CD4-positive, alpha-beta T cell treated with Interleukin-1 beta for 1 hour (primary cell): ENCODE measurements around the gene IL21R.
"Not testable (repeated sequence)": the region's sequence is repeated elsewhere in the genome, so short reads cannot be mapped to it uniquely, and the experiment has no call there.

Experiments used
- DNase-seq, 2 donors: peaks; one replicate each; pipeline ENCODE4 v3.0.0-alpha.2; 2020 to 2022

IL21R gene

GRCh38 chr16:27428026-27428785 is 26.2 kb downstream of the IL21R start:
- no peak for DNase-seq

- DNase-seq = no peak
Observed at GRCh38 chr16:27429330-27429871, 27.4 kb downstream of the IL21R start.

- DNase-seq = no peak
Observed at GRCh38 chr16:27429981-27430441, 28.0 kb downstream of the IL21R start.

- DNase-seq = no peak
Observed at GRCh38 chr16:27430512-27430911, 28.5 kb downstream of the IL21R start.

GRCh38 chr16:27430923-27431484 is 29.0 kb downstream of the IL21R start:
- DNase-seq = no peak

- no peak for DNase-seq
Observed at GRCh38 chr16:27431773-27432532, 30.0 kb downstream of the IL21R start.

GRCh38 chr16:27432558-27432957 is 30.6 kb downstream of the IL21R start:
- no peak for DNase-seq

- not testable (repeated sequence) for DNase-seq
Observed at GRCh38 chr16:27433191-27433590, 31.2 kb downstream of the IL21R start.

- no peak for DNase-seq
Observed at GRCh38 chr16:27433636-27434035, 31.7 kb downstream of the IL21R start.

GRCh38 chr16:27434141-27435051 is 32.4 kb downstream of the IL21R start:
- no peak for DNase-seq

GRCh38 chr16:27435146-27435545 is 33.2 kb downstream of the IL21R start:
- DNase-seq = not testable (repeated sequence)

- no peak for DNase-seq
Observed at GRCh38 chr16:27436065-27436464, 34.1 kb downstream of the IL21R start.

- no peak for DNase-seq
Observed at GRCh38 chr16:27436921-27437650, 35.1 kb downstream of the IL21R start.

GRCh38 chr16:27437946-27438345 is 36.0 kb downstream of the IL21R start:
- no peak for DNase-seq

GRCh38 chr16:27439271-27440018 is 37.5 kb downstream of the IL21R start:
- no peak for DNase-seq

GRCh38 chr16:27441276-27441675 is 39.3 kb downstream of the IL21R start:
- DNase-seq = no peak

GRCh38 chr16:27441998-27442397 is 40.0 kb downstream of the IL21R start:
- DNase-seq = no peak

- DNase-seq = no peak
Observed at GRCh38 chr16:27444015-27444414, 42.0 kb downstream of the IL21R start.

- DNase-seq = no peak
Observed at GRCh38 chr16:27444470-27444869, 42.5 kb downstream of the IL21R start.

GRCh38 chr16:27445502-27446175 is 43.7 kb downstream of the IL21R start:
- no peak for DNase-seq
